Right forelimb (tissue), 1 donor: ENCODE data around the gene SPINDOC.
"Not testable (repeated sequence)": the region's sequence is repeated elsewhere in the genome, so short reads cannot be mapped to it uniquely, and the experiment has no call there.

Experiments
- DNase-seq: peaks from one replicate; pipeline ENCODE4 v3.0.0-alpha.2; 2018

SPINDOC gene

GRCh38 chr11:63813035-63813562 lies at the start of gene SPINDOC:
Gene SPINDOC, plus strand, starts transcription at chr11:63813456. Its CDS starts 231 bp downstream, at chr11:63813687.
- peak; percentile 88 for DNase-seq

DNA sequence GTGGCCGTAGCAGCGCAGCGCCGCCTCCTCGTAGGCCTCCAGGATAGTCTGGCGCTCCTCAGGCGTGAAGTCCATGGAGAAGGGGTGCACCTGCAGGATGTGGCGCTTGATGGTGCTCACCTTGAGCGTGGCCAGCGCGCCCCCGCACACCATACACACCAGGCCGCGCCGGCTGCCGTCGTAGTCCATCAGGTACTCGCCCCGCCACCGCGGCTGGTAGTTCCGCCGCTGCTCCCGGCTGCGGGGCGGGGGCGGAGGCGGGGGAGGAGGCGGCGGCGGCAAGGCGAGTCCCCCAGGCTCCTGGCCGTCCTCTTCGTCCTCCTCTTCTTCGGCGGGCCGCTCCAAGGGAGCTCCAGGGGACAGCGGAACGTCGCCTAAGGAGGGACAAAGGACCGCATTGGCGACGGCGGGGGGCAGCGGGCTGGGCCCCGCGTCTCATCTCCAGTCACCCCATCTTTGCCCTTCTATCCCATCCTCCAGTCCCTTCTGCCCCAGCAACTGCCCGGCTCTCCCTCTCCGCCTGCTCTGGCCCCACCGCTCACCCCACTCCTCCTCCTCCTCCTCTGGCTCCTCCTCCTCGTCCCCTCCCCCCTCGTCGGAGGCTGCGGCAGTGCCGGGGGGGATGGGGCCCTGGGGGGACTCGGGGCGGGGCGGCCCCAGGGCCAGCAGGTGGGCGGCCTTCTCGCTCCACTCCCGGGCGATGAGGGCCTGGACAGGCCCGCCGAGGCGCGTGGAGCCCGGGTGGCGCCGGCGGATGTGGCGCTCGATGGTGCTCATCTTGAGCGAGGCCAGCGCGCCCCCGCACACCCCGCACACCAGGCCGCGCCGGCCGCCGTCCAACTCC lies 49.5 kb upstream of the SPINDOC start:
- peak; percentile 58 for DNase-seq

GRCh38 chr11:63764340-63764678 lies 48.9 kb upstream of the SPINDOC start:
- DNase-seq, result no peak

DNA sequence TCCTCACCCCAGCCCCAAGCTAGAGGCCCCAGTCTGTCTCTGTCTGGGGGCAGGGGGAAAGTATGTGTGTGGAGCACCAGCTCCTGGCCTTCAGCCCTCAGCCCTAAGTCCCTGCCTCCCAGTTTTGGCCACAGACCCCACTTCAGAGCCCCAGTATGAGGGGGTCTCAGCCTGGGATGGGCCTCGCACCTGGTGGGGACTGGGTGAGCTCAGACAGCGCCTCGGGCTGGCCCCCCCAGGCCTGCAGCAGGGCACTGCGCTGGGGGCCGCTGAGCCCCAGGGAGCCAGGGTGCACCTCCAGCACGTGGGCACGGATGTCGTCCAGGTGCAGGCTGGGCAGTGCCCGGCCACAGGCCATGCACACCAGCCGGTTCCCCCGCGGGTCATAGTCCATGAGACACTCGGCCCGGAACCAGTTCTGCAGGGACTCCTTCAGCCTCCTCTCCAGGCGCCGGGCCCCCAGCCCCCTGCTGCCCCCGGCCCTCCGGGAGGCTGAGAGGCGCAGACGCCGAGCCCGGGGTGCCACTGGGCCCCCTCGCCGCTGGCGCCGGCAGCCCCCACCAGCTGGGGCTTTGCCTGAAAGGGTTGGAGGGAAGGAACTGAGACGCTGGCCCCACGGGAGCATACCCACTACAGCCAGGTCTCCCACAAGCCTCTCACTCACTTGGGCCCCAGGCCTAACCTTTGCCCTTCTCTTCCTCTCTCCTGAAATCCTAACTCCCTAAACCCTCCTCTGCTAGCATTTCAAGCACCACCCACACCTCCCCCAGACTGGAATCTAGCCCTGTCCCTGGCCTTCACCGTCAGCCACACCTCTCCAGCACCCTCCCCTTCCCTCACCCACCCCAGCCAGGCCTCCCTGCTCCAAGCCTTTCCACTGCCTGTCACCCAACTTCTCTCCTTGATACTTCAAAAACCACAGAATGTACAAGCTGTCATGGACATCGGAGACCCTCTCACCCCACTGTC lies 48.3 kb upstream of the SPINDOC start:
- DNase-seq, result no peak

GRCh38 chr11:63765688-63766241 lies 47.5 kb upstream of the SPINDOC start:
- DNase-seq, result no peak

- no peak for DNase-seq
These were observed 46.6 kb upstream of the SPINDOC start for GRCh38 chr11:63766531-63767235.

DNA sequence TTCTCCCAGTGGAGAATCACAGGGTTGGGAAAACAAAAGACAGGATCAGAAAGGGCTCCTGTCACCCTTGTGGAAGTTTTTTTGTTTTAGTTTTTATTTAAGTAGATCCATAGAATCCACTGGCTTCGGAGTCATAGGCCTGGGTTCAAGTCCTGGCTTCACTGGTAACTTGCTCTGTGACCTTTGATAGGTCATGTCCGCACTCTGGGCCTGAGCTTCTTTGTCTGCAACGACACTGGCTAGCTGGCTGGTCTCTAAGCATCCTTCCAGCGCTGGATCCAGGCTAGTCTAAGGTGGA lies 46.0 kb upstream of the SPINDOC start:
- no peak for DNase-seq

- DNase-seq, result peak; percentile 75
These were observed 45.6 kb upstream of the SPINDOC start for GRCh38 chr11:63767565-63768236.

GRCh38 chr11:63768237-63769041 lies 44.8 kb upstream of the SPINDOC start, which contains the start of gene ZFTA:
Gene ZFTA, minus strand, starts transcription at chr11:63768775. Its CDS starts 153 bp downstream, at chr11:63768622.
- DNase-seq, result peak; percentile 87

DNA sequence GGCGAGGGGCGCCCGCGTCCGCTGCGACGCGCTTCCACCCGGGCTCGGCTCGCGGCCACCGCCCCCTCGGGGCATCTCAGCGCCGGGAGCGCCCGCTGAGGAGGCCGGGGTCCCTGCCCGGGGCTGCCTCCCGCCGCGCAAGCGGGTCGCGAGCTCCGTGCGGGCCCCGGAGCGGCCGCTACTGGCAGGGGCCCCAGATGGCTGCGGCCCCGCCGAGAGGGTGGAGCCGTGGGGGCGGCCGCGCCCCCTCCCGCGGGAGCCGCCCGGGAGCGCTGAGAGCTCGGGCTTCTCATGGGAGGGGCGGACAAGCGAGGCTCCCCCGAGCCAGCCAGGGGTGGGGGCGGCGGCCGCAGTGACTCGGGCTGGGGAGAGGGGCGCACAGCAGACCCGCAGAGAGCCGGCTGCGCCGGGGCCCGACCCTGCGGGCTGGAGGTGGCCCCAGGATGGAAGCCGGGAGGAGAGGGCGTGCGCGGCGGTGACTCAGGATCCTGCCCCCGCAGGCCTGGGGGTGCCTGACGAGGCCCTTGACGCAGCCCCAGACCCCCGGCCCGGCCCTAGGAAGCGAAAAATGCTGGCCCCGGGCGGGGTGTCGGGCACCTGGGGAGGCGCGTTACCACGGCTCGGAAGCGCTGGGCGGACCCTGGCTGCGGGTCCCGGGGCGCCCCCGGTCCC lies 44.1 kb upstream of the SPINDOC start:
- peak; percentile 62 for DNase-seq

DNA sequence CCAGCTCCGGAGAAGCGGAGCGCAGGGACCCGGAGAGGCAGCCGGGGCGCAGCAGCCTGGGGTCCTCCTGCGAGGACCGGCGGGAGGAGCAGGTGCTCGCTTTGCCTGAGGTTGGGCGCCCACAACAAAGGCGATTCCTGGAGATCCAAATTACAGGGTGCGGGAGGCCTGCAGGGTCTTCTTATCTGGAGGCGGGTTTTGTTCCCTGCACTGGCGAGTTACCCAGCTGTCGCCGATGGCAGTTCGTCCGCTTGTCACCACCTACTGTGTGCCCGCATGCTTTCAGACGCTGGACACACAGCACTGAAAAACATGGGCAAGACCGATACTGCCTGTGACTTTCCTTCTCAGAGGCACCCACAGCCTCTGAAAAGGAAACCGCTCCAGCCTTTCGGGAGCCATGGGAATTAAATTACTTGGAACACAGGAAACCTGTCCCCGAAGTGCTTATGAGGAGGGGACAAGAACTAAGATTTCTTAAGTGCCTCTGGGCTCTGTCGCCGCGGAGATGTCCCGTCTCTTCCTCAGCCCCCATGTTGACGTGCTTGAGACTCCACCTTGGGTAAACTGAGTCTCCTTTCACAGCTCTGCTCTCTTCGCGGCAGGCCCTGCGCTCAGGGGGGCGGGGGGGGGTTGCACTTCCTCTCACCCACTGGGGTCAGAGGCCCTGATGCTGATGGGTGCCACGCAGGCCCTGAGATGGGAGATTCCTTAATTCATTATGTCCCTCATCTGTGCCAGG lies 43.4 kb upstream of the SPINDOC start:
- DNase-seq, result no peak

GRCh38 chr11:63770763-63771162 lies 42.5 kb upstream of the SPINDOC start:
- no peak for DNase-seq

GRCh38 chr11:63771741-63772318 lies 41.4 kb upstream of the SPINDOC start:
- not testable (repeated sequence) for DNase-seq

DNA sequence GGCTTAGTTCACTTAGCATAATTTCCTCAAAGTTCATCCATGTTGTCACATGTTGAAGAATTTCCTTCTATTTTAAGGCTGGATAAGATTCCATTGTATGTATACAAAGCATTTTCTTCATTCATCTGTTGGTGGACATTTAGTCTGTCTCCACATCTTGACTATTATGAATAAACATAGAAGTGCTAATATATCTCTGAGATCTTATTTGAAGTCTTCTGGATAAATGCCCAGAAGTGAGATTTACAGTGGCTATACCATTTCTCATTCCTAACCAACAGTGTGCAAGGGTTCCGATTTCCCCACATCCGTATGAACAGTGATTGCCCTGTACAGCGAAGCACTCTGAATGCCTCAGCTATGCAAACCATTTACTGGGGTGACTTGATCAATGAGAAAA lies 38.1 kb upstream of the SPINDOC start:
- no peak for DNase-seq

- DNase-seq, result no peak
These were observed 34.2 kb upstream of the SPINDOC start for GRCh38 chr11:63779039-63779438.

GRCh38 chr11:63782749-63783148 lies 30.5 kb upstream of the SPINDOC start:
- DNase-seq, result no peak

DNA sequence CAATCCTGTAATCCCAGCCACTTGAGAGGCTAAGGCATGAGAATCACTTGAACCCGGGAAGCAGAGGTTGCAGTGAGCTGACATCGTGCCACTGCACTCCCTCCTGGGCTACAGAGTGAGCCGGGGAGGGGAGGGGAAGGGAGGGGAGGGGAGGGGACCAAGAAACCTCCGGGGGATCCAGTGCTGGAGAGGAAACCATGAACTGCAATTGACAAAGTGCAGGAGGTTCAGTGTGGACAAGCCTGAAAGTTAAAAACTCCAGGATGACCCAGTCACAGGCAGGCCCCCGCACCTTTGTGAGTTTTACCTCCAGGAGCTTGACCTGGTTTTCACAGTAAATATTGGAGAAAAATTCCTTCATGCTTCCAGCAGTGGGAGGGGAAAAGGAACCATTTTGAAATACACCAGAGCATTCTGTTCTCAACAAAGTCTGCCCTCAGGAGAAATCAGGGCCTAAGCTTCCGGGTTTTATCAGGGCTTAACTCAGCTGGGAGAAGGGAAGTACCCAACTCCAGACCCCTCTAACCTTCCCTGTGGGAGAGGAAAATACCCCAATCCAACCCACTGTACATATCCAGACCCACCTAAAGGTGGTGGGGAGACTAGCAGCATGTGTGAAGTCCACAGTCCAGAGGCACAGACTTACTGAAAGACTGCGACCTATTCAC lies 29.2 kb upstream of the SPINDOC start:
- DNase-seq, result no peak

- DNase-seq, result no peak
These were observed 27.4 kb upstream of the SPINDOC start for GRCh38 chr11:63785823-63786222.
